Mucosa of descending colon (tissue), 3 donors: ENCODE data around the gene TOX2. TPM values are rescaled to one million over a fixed set of nuclear protein-coding genes. Genes with fewer than 3 reads are reported as not detected.
A peak's percentile ranks its signal among the peaks of the same experiment; 100 is the strongest.

Experiments used
- ATAC-seq: fragments of 200-7000 bp; cut with Tn5 transposase; one replicate; pipeline ENCODE4 v1.9.1; 2020; ENCODE audit warnings: mild to moderate bottlenecking, moderate library complexity
- DNase-seq, 3 donors: peaks; one replicate each; pipeline ENCODE4 v3.0.0-alpha.2; 2020
- H3K36me3 ChIP-seq: fragments of 200-600 bp; one replicate; pipeline ENCODE4 v1.8.0; 2021; ENCODE audit warnings: low read depth, mild to moderate bottlenecking
- H3K4me1 ChIP-seq: fragments of 200-600 bp; one replicate; pipeline ENCODE4 v1.8.0; 2021; ENCODE audit warnings: low read depth, mild to moderate bottlenecking
- H3K4me3 ChIP-seq: fragments of 200-600 bp; one replicate; pipeline ENCODE4 v1.8.0; 2021; ENCODE audit warnings: mild to moderate bottlenecking
- H3K9me3 ChIP-seq: fragments of 200-600 bp; one replicate; pipeline ENCODE4 v1.8.0; 2021; ENCODE audit warnings: mild to moderate bottlenecking
- intact Hi-C, 2 donors: fragments of 100-400 bp; cut with DNase I in 1 of 2; cut with micrococcal nuclease in 1 of 2; formaldehyde crosslinking; loops; one replicate each; pipeline versions ENCODE4 v1.11.0 to v1.11.1; 2022; cut with DNase I, micrococcal nuclease
- total RNA-seq, 3 donors: library from RNA; stranded (reverse); fragmentation: NEBNext Ultra II Directional in 2 of 3; extraction: Animal tissue kit (Norgen Biotek cat#: 25700) in 2 of 3; gene quantifications; one replicate each; pipeline versions ENCODE4 v1.2.1 to v1.2.4, GENCODE V29; 2021 to 2023
- TF ChIP-seq, protein P1 (sequence below): fragments of 200-600 bp; IDR thresholded peaks from one replicate; pipeline ENCODE4 v1.8.0; 2022; ENCODE audit warnings: antibody characterized with exemption, mild to moderate bottlenecking
- donor health status: DM: no; HTN: no; CAD: no; lungs with moderate emphysema.
- donor health status: DM: no; HTN: no; CAD: no.
- donor health status: DM: no; HTN: yes; CAD: no.

TOX2 gene
- total RNA-seq, 3 donors from 2014 or later, result 2.9 to 6.1 (median 5.5) TPM

DNA sequence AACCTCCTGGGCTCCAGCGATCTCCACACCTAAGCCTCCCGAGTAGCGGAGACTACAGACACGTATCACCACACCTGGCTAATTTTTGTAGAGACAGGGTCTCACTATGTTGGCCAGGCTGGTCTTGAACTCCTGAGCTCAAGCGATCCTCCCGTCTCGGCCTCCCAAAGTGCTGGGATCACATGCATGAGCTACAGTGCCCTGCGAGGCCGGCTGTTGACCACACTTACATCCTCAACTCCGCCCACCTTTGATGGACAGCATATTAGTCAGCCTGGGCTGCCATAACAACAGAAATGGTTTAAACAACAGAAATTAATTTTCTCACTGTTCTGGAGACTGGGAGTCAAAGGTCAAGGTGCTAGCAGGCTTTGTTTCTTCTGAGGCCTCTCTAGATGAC lies 164.6 kb downstream of the TOX2 start:
- TF ChIP-seq, protein P1, sequence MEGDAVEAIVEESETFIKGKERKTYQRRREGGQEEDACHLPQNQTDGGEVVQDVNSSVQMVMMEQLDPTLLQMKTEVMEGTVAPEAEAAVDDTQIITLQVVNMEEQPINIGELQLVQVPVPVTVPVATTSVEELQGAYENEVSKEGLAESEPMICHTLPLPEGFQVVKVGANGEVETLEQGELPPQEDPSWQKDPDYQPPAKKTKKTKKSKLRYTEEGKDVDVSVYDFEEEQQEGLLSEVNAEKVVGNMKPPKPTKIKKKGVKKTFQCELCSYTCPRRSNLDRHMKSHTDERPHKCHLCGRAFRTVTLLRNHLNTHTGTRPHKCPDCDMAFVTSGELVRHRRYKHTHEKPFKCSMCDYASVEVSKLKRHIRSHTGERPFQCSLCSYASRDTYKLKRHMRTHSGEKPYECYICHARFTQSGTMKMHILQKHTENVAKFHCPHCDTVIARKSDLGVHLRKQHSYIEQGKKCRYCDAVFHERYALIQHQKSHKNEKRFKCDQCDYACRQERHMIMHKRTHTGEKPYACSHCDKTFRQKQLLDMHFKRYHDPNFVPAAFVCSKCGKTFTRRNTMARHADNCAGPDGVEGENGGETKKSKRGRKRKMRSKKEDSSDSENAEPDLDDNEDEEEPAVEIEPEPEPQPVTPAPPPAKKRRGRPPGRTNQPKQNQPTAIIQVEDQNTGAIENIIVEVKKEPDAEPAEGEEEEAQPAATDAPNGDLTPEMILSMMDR, result no peak
- Histone ChIP-seq H3K4me3 (no peak overlapping the region), H3K36me3 (no peaks in the 10 kb centered on the region), H3K9me3 (no peaks in the 10 kb centered on the region), H3K4me1 (no peaks in the 10 kb centered on the region)
- no peak for DNase-seq
- intact Hi-C loops, result no loop called here
- no peak for ATAC-seq

DNA sequence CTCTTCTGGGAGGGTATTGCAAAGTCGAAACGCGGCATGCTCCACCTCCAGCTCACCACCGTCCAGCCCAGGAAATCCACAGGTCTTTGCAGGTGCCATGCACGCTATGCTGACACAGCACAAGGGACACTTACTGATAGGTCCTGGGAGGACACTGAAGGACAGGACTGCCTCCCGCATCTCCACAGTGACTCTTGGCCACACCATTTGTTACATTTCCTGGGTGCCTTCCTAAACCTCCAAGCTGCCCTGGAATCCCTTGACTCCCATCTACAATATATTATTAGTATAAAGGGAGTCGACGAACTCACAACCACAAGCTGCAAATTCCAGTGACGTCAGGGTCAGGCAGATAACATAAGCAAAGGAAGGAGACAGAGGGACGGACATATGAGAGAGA lies 165.4 kb downstream of the TOX2 start:
- H3K36me3 ChIP-seq, result no peaks in the 10 kb centered on the region
- DNase-seq, result no peak
- intact Hi-C loops, result loop anchor here (2.0 to 5.0 kb wide), 2 partner anchors 331 to 333 kb away; no protein-coding TSS in a partner anchor
- TF ChIP-seq, protein P1, result no peak
- no peaks in the 10 kb centered on the region for H3K9me3 ChIP-seq
- H3K4me1 ChIP-seq, result no peaks in the 10 kb centered on the region
- ATAC-seq, result no peak
- H3K4me3 ChIP-seq, result no peak overlapping the region

DNA sequence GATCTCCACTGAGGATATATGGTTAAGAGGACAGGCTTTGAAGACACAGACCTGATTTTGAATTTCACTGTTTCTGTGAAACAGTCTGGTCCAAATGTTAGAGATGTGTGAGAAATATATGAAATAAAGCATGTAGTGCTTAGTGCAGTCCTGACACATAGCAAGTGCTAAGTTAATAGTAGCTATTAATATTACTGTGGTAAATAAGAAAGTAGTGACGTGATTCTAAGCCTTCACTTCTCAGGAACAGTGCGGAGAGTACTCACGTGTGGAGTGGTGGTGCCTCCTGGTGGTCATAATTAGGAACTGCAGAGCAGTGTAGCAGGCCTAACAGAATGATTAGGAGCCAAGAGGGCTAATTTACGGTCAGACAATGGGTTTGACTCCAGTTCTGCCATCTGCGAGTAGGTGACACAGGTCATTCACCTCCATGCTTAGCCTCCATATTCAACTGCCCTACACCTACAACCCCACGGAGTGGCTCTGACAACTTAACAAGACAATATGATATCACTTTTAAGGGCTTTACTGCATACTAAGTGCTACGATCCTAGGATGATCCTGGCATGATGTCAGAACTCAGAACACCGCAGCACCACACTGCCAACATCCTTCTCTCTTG lies 166.1 kb downstream of the TOX2 start:
- Histone ChIP-seq H3K4me3 (no peak overlapping the region), H3K9me3 (no peaks in the 10 kb centered on the region), H3K36me3 (no peaks in the 10 kb centered on the region), H3K4me1 (no peaks in the 10 kb centered on the region)
- intact Hi-C loops, result loop anchor here (2.0 to 5.0 kb wide), 2 partner anchors 332 to 333 kb away; no protein-coding TSS in a partner anchor
- peak in 2 of 3 donors; percentile 73 to 86 for DNase-seq
- TF ChIP-seq, protein P1, result peak; percentile 89
- ATAC-seq, result peak; percentile 98

DNA sequence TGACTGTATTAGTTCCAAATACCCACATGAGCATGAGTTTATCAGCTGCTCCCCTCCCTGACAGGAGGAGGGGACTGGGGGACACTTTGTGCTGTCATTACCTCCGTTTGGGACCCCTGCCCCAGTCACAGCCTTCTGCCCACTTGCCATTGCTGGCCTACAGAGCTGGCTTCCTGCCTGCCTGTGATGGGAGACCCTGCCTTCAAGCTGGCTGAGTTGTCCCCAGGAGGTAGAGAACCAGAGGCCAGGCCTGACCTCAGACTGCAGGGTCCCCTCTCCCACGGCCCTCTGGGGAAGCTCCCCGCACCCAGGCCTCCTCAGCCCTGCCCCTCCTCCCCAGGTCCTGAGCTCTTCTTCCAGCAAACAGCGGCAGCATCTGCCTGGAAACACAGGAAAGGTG lies 166.8 kb downstream of the TOX2 start:
- Histone ChIP-seq H3K4me3 (no peak overlapping the region), H3K9me3 (no peaks in the 10 kb centered on the region), H3K4me1 (no peaks in the 10 kb centered on the region), H3K36me3 (no peaks in the 10 kb centered on the region)
- ATAC-seq, result no peak
- DNase-seq, result no peak
- intact Hi-C loops, result loop anchor here (2.0 to 5.0 kb wide), 2 partner anchors 333 to 334 kb away; no protein-coding TSS in a partner anchor
- TF ChIP-seq, protein P1, result no peak

DNA sequence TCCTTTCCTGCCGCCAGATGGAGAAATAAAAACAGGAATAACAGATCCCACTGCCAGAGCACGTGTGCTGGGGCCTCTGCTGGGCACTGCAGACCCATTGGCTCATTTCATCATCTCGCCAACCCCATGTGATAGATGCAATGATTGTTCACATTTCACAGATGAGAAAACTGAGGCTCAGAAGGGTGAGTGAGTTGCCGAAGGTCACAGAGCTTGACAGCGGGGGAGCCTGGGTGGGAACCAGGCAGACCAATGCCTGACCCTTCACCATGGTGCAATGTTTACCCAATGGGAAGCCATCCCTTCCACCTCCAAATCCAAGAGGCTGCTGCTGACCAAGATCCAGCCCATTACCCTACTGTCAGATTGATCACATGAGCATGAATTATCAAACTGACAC lies 167.2 kb downstream of the TOX2 start:
- TF ChIP-seq, protein P1, result no peak
- Histone ChIP-seq H3K4me3 (no peak overlapping the region), H3K36me3 (no peaks in the 10 kb centered on the region), H3K9me3 (no peaks in the 10 kb centered on the region), H3K4me1 (no peaks in the 10 kb centered on the region)
- DNase-seq, result no peak
- ATAC-seq, result no peak
- intact Hi-C loops, result loop anchor here (2.0 to 5.0 kb wide), 2 partner anchors 333 to 335 kb away; no protein-coding TSS in a partner anchor
